GM18909 (cell line): ENCODE data around the gene COG5.

Experiments used
- ATAC-seq: cut with Tn5 transposase; IDR thresholded peaks from one replicate; pipeline ENCODE4 v1.9.1; 2021; ENCODE audit warnings: mild to moderate bottlenecking; ENCODE audit not compliant: unreplicated experiment, poor library complexity

Gene COG5

DNA sequence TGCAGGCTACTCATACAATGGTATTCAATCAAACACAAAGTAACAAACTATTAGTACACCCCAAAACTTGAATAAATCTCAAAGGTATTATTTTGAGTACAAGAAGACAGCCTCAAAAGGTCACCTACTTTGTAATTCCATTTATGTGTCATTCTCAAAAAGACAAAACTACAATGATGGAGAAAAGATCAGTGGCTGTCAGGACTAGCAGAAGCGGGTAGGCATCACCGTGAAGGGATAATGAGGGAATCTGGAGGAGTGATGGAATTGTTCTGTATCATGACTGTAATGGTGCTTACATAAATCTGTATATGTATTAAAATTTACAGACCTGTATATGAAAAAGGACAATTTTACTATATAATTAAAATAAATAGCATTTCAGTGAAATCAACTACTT, 37.0 kb downstream of the COG5 start:
- ATAC-seq = no peak

- ATAC-seq = no peak
These were observed 56.9 kb downstream of the COG5 start for GRCh38 chr7:107506674-107507339.

GRCh38 chr7:107505997-107506673, 57.6 kb downstream of the COG5 start:
- no peak for ATAC-seq

DNA sequence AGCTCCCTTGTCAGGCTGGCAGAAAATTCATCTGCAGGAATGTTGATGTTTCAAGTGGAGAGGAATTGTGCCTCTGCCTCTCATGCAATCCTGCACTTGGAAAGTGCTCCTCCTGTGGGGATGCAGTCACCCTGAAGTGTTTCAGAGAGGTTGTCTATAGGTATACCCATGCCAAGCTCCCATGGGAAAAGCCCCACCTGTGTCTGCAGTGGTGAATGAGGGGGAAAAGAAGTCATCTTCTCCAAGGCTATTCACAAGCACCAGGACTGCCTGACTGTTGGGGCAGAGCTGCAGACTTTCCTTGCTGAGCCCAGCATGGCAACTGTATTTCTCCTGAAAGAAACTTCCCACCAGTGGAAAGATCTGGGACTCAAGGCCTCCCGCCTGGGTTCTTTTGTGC, 58.4 kb downstream of the COG5 start:
- ATAC-seq = no peak

GRCh38 chr7:107503687-107504086, 60.0 kb downstream of the COG5 start:
- ATAC-seq = no peak

GRCh38 chr7:107502797-107503196, 60.9 kb downstream of the COG5 start:
- no peak for ATAC-seq

GRCh38 chr7:107502154-107502553, 61.6 kb downstream of the COG5 start:
- ATAC-seq = no peak

DNA sequence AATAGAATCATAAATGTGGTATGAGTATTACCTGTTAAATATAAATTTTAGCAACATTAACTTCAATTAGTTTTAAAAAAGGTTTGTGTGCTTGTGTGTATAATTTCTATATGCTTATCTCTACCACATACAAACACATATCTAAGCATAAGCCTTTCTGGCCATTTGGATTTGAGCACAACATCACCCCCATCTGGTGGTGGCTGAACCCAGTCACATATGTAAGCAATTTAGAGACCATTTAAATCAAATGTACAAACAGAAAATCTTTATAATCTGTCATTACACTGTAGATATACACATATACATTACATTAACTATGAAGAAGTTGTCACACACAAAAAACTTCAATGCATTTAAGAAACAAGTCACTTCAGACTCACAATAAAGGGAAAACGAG, 62.1 kb downstream of the COG5 start:
- ATAC-seq = no peak

GRCh38 chr7:107499731-107500130, 64.0 kb downstream of the COG5 start:
- no peak for ATAC-seq

DNA sequence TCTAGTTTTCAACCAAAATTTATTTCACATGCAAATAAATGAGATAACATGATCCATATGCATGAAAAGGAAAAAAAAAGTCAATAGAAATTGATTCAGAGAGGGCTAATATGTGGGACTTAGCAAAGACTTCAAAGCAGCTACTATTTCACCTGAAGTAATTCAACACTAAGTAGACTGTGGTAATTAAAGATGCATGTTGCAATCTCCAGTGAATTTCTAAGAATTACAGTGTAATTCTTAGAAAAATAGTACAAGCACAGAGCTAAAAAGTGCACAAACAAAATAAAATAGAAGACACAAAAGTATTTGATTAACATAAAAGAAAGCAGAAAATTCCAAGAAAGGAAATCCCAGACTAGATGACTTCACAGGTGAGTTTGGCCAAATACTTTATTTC, 68.2 kb downstream of the COG5 start:
- no peak for ATAC-seq

DNA sequence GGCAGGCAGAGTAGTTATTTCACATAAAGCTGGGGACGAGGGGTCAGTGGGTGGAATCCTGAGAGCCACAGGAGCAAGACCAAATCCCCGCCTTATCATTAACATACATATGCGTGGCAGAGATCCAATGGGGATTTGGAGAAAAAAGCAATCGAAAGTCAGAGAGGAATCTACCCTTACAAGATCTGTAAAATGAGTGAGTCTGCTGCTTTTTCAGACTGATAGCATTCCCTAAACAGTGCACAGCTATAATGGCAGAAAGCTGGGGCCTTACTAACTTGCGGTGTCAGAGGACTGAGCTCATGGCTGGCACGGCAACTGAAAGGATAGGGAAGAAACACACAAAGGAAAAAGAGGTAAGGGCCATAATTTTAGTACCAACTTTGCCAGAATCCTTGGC, 68.8 kb downstream of the COG5 start:
- no peak for ATAC-seq

DNA sequence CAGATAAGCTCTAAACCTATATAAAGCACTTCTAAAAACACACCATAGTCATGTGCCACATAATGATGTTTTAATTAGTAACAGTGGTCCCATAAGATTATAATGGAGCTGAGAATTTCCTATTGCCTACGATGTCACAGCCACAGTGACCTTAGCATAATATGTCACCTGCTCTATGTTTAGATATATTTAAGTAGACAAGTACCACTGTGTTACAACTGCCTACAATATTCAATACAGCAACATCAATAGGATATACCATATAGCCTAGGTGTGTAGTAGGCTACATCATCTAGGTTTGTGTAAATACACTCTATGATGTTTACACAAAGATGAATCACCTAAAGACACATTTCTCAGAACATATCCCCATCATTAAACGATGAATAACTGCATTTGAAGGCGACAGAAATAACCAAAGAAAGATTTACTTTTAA, 69.4 kb downstream of the COG5 start:
- ATAC-seq = no peak

DNA sequence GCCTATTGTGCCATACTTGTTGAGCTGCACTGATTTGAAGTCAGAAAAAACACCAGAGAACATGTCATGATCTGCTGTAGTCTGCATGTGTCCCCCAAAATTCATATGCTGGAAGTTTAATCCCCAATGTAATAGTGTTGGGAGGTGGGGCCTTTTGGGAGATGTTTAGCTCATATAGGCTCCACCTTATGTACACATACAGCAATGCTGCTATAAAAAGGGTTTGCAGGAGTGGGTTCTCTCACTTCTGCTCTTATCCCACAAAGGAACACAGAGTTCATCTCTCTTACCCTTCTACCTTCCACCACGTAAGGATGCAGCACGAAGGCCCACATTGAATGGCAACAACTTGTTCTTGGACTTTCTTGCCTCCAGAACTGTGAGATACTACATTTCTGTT, 70.8 kb downstream of the COG5 start:
- no peak for ATAC-seq

DNA sequence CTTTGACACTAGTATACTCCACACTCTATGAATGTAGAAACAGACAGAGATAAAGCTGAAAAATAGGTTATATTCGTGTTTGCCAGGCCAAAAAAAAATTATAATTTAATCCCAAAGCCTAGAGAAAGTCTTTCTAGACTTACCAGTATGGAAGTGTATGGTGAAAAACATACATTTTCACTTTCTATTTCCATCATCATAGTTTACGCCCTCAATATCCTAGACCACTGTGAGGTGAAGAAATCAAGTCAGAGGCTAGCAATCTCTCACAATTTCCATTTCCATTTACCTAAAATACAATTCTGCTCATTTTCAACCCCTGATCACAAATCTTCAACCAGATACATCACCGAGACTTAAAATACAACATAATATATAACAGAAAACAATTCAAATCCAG, 77.7 kb downstream of the COG5 start:
- no peak for ATAC-seq

GRCh38 chr7:107482571-107482970, 81.1 kb downstream of the COG5 start:
- ATAC-seq = no peak

DNA sequence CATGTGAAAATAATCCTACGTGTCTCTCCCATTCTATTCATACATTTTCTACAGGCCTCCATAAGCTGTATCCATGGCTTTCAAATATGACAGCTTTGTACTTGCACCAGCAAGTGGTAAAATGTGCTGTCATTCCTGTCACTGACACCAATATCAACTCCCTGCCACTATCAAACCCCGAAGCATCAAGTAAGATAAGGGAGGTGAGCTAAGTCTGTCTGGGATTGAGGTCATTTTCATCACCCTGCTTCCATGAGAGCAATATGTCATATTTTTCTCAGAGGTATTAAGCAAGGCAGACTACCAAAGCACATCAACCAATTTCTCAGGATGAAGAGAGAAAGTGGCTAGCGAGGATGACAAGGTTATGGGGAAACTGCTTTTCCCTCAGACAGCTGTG, 82.8 kb downstream of the COG5 start:
- no peak for ATAC-seq

- no peak for ATAC-seq
These were observed 84.4 kb downstream of the COG5 start for GRCh38 chr7:107479303-107479702.

- ATAC-seq = no peak
These were observed 89.6 kb downstream of the COG5 start for GRCh38 chr7:107474104-107474521.

GRCh38 chr7:107472116-107472515, 91.6 kb downstream of the COG5 start:
- ATAC-seq = no peak

GRCh38 chr7:107471292-107472070, 92.2 kb downstream of the COG5 start:
- ATAC-seq = no peak

DNA sequence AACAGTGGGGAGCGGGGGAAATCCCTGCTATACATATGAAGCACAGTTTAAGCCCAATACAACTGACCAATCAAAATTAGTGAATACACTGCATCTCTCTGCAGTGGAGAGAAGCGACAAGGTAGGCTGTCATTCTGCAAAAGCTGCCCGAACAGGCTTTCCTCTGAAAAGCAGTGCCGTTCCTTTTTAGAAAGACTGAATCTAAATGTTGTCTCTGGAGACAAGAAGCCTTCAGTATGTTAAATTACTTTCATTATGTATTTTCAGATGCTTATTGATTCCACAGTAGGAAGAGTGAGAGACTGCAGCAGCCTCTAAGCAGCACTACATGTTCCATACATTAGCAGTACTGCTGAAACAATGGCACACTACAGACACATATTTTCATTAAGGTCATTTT, 93.8 kb downstream of the COG5 start, which contains the start of gene GPR22:
Gene GPR22, plus strand, starts transcription at position 129 of the 400 bp plus-strand sequence. CDS start 4,004 bp downstream, outside the sequence.
- no peak for ATAC-seq
